ENCODE results near the gene SRSF11.

DNA sequence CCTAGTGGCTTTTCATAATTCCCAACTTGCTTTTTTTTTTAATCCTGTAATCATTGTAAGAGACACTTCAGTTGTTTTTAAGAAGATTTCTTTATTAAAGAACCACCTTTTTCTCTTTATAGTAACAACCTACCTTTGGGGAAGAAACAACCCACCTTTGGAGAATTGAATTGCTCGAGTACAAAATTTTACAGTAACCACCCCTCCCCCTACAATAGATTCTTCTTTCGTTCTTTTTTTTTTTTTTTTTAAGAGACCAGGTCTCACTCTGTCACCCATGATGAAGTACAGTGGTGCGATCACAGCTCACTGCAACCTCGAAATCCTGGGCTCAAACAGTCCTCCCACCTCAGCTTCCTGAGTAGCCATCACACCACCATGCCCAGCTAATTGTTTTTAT lies 13.7 kb upstream of the SRSF11 start:
- TF ChIP-seq, protein P1, sequence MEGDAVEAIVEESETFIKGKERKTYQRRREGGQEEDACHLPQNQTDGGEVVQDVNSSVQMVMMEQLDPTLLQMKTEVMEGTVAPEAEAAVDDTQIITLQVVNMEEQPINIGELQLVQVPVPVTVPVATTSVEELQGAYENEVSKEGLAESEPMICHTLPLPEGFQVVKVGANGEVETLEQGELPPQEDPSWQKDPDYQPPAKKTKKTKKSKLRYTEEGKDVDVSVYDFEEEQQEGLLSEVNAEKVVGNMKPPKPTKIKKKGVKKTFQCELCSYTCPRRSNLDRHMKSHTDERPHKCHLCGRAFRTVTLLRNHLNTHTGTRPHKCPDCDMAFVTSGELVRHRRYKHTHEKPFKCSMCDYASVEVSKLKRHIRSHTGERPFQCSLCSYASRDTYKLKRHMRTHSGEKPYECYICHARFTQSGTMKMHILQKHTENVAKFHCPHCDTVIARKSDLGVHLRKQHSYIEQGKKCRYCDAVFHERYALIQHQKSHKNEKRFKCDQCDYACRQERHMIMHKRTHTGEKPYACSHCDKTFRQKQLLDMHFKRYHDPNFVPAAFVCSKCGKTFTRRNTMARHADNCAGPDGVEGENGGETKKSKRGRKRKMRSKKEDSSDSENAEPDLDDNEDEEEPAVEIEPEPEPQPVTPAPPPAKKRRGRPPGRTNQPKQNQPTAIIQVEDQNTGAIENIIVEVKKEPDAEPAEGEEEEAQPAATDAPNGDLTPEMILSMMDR (IDR thresholded peaks at IDR 0.05; ENCODE audit: insufficient read depth, low read depth, low read length): no peak
- no peak for TF ChIP-seq EZH2 (IDR thresholded peaks at IDR 0.05; ENCODE audit: insufficient read depth, low read length)
